Measurements from ENCODE around the gene ZNF341.

- TF ChIP-seq, protein P1, sequence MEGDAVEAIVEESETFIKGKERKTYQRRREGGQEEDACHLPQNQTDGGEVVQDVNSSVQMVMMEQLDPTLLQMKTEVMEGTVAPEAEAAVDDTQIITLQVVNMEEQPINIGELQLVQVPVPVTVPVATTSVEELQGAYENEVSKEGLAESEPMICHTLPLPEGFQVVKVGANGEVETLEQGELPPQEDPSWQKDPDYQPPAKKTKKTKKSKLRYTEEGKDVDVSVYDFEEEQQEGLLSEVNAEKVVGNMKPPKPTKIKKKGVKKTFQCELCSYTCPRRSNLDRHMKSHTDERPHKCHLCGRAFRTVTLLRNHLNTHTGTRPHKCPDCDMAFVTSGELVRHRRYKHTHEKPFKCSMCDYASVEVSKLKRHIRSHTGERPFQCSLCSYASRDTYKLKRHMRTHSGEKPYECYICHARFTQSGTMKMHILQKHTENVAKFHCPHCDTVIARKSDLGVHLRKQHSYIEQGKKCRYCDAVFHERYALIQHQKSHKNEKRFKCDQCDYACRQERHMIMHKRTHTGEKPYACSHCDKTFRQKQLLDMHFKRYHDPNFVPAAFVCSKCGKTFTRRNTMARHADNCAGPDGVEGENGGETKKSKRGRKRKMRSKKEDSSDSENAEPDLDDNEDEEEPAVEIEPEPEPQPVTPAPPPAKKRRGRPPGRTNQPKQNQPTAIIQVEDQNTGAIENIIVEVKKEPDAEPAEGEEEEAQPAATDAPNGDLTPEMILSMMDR (IDR thresholded peaks at IDR 0.05 in 8 of 11, conservative IDR thresholded peaks at IDR 0.05 in 3 of 11) = no peak
- no peak for TF ChIP-seq POLR2AphosphoS5 (IDR thresholded peaks at IDR 0.05)
Measured at GRCh38 chr20:33829636-33830035, 97.8 kb downstream of the ZNF341 start.

All from spleen (tissue), 7 donors.